Activated effector memory CD4-positive, alpha-beta T cell treated with Interleukin-2 at 50 U/mL for 16 hours (primary cell): ENCODE data around the gene SIX5.
"Not testable (repeated sequence)": the region's sequence is repeated elsewhere in the genome, so short reads cannot be mapped to it uniquely, and the experiment has no call there.

ENCODE experiments used
- DNase-seq: peaks from one replicate; pipeline ENCODE4 v3.0.0-alpha.2; 2020

SIX5 gene

DNA sequence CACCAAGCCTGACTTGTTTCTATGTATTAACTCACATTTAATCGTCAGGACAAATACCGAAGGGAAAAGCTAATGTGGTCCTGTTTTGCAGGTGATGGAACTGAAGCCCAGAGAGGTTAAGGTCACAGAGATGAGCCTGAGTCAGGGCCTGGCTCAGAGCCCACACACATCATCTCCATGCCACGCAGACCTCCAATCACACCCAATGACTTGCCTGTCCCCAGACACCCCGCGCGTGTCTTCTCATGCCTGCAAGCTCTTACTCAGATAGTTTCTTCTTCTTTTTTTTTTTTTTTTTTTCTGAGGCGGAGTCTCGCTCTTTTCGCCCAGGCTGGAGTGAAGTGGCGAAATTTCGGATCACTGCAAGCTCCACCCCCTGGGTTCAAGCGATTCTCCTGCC, 16.4 kb downstream of the SIX5 start:
- no peak for DNase-seq

DNA sequence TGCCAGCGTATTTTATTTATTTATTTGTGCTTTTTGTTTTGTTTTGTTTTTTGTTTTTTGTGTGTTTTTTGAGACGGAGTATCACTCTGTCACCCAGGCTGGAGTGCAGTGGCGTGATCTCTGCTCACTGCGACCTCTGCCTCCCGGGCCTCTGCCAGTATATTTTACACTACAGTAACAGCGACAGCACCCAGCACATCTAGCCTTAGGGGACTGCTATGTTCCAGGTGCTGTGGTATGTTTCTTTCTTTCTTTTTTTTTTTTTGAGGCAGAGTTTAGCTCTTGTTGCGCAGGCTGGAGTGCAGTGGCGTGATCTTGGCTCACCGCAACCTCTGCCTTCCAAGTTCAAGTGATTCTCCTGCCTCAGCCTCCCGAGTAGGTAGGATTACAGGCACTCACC, 17.6 kb downstream of the SIX5 start:
- DNase-seq = not testable (repeated sequence)

DNA sequence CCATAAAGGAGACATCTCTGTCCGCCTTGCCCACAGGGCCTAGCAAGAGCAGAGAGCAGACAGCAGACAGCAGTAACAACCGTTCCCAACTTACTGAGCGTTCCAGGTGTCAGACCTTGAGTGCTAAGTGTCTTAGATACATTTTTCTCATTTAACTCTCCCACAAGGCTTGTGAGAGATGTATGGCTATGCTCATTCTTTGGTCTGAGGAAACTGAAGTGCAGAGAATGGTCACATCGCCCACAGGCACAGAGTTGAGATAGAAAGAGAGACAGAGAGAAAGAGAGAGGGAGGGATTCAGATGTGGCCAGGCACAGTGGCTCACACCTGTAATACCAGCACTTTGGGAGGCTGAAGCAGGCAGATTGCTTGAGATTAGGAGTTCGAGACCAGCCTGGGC, 21.5 kb downstream of the SIX5 start:
- no peak for DNase-seq

DNA sequence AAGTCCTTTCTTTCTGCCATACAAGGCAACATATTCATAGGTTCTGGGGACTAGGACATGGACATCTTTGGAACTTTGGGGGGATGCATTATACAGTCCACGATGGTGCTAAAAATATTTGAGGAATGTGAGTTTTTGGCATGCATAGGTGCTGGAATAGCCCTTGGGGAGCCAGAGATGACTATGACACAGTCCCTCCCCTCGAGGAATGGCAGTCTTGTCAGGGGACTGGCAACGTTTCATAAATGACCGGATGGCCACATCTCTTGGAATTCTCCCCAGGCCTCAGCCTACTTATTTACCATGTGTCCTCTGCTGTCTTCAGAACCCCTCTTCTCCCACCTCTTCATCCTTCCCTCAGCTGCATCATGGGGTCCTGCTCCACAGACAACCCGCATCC, 22.2 kb downstream of the SIX5 start:
- no peak for DNase-seq

DNA sequence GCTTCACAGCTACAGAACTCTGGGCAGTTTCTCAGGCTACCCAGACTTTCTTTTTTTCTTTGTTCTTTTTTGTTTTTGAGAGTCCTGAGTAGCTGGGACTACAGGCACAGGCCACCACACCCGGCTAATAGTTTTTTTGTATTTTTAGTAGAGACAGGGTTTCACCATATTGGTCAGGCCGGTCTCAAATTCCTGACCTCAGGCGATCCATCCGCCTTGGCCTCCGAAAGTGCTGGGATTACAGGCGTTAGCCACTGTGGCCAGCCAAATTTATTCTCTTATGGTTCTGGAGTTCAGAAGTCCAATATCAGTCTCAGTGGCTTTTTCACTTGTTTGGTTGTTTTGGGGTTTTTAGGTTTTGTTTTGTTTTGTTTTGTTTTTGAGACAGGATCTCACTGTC, 23.4 kb downstream of the SIX5 start:
- no peak for DNase-seq

DNA sequence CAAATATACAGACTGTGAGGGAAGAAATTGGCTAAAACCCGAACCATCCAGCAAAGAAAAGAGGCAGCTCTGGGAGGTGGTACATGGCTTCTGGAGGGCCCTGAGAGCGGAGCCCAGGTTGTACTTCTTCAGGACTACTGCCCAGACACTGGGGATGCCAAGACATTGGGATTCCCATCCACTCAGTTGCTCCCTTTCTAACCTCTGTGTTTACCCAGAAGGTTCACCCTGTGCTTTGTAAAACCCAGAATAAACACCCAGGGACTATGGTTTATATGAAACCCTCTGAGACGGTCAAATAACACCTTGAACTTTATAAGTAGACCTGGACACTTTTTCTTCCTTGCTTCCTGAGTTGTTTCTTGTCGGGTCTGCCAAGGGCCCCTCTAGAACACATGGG, 26.1 kb downstream of the SIX5 start:
- no peak for DNase-seq

DNA sequence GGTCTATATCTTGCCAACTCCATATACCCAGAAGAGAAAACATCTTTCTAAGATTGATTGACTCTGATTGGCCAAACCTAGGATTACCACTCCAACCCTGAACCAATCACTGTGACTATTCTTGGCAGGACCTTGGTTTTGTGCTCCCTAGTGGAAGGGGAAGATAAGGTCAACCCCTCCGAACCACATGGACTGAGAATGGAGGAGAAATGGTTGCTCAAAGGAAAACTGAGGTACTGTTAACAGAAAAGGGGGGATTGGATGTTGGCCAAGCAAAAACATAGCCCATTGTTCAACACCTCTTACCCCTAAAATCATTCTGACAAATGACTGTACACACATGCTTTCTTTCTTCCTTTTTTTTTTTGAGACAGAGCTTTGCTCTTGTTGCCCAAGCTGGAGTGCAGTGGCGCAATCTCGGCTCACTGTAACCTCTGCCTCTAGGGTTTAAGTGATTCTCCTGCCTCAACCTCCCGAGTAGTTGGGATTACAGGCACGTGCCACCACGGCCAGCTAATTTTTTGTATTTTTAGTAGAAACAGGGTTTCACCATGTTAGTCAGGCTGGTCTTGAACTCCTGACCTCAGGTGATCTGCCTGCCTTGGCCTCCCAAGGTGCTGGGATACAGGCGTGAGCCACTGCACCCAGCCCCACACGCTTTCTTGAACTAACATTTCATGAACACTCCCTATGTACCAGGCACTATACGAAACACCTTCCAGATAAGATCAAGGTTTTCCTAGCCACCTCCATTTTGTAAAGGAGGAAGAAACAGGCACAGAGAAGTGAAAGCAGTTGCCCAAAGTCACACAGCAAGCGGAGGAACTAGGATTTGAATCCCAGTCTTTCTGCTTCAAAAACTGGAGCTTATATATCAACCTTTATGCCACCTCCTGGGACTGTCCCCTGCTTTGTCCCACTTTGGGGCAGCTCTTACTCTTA, 29.3 kb downstream of the SIX5 start:
- DNase-seq = no peak

DNA sequence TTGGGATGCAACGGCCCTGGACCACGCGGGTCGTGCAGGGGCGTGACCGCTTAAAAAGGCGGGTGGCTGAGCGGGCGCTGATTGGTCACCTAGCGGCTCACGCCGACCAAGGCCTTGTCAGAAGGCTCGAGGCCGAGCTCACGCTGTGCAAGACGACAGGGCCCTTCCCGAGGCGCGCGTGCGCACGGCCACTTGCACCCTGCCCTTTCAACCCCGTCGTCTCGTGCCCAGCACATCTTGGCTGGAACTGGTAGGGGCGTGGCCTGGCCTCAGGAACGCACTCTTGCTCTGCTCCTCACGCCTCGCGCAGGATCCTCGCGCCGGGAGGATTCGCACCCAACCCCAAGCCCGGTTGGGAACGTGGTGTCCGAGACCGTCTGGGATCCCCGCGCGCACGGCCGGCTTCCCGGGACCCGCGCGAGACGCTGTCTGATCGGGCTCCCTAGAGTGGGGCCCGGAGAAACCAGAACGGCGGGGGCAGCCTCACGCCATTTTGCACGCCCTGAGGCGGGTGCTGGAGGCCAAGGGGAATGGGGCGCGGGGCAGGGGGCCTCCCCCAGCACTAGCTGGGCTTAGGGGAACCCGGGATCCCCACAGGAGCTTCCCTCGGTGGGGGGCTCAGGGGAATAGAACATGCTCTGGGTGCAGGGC, 35.8 kb downstream of the SIX5 start, which contains the start of gene MEIOSIN:
Gene MEIOSIN, plus strand, starts transcription at position 280 of the 651 bp plus-strand sequence. CDS start 1,938 bp downstream, outside the sequence.
- DNase-seq = no peak

DNA sequence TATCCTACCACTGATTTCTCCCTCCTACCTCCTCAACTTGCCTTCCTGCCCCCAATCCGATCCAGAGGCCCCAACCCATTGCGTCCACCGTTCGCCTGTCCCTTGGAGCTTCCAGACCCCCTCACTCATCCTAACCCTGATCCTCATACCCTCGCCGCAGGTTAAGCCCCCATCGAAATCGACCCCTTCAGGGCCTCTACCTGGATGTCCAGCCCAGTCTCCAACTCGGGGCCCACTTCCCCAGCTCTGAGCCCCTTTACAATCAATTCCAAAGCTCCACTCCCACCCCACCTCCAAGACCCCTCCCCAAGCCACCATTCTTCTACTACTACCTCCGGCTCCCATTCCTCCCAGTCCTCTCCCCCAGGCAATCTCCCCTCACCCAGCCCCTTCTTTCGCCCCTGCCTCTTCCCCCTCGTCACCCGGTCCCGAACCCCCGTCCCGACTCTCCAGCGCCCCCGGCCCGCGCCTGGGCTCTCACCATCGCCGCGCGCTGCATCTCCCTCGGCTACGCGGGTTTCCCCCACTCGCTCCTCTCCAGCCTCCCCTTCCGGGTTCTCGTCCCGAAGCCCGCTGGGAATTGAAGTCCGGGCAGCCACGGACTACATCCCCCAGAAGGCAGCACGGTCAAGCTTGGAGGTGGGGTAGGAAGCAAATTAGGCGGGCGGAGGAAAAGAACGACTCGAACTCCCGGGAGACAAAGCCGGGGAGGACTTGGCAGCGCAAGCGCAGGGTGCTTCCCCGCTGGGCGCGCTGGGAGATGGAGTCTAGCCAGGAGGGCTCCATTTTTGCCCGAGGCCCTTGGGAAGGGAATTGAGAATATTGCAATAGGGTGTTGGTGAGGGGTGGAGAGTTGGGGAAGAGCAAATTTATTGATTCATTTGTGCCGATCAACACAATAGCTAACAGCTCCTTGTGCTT, 38.4 kb downstream of the SIX5 start, which contains the start of gene FBXO46:
Gene FBXO46, minus strand, starts transcription at position 529 of the 921 bp plus-strand sequence. CDS start 17,401 bp downstream, outside the sequence.
- DNase-seq = peak; percentile 88

DNA sequence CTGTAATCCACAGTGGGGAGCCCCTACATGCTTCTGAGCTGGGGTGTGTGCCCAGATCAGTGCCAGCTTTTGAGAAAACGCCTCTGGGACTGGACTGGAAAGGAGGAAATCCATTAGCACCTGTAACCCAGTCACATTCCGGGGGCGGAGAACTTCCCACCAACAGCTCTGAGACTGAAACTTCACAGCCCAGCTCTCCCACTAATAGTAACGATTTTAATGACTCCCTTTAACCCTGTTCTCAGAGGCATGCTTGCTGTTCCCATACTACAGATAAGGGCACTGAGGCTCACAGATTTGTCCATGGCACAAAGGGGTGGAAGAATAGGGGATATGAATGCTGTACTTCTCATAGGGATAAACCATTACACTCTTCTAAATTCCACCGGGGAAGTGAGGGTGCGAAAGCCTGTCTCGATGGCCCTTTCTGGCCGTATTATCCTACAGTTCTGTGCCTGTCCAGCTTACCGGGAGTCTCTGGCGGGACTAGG, 39.2 kb downstream of the SIX5 start:
- DNase-seq = no peak

DNA sequence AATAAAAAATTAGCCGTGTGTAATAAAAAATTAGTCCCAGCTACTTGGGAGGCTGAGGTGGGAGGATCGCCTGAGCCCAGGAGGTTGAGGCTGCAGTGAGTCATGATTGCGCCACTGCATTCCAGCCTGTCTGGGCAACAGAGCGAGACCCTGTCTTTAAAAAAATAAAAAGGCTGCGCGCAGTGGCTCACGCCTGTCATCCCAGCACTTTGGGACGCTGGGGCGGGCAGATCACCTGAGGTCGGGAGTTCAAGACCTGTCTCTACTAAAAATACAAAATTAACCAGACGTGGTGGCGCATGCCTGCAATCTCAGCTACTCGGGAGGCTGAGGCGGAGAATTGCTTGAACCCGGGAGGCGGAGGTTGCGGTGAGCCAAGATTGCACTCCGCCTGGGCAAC, 40.4 kb downstream of the SIX5 start:
- DNase-seq = not testable (repeated sequence)

DNA sequence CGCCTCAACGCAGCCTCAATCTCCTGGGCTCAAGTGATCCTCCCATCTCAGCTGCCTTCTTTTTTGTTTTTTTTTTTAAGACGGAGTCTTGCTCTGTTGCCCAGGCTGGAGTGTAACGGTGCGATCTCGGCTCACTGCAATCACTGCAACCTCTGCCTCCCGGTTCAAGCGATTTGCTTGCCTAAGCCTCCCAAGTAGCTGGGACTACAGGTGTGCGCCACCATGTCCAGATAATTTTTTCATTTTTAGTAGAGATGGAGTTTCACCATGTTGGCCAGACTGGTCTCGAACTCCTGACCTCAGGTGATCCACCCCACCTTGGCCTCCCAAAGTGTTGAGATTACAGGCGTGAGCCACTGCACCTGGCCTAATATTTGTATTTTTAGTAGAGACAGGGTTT, 49.0 kb downstream of the SIX5 start:
- DNase-seq = not testable (repeated sequence)

DNA sequence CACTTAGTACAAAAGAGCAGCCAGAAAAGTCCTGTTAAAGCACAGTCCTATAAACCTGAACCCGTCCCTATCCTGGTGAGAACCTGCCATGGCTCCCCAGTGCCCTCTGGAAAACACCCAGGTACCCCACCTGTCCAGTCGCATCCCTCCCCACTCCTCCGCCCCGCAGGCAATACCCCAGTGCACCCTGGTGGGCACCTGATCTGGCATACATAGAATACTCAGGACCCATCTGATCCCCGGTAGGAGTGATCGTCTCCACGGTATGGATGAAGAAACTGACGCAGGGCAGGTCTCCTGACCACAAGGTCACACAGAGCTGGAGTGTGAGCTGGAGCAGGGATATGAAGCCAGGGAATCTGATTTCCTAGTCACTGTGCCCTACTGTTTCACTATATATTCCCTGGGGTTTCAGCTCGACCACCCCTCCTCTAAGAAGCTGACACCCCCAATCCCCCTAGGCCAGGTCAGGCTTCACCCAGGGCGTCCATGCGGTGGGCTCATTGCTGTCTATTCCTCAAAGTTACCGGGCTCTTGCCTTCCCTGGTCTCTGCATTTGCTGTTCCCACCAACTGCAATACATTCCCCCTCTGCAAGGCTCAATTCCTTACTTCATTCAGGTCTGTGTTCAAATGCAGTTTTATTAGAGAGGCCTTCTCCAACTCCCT, 50.9 kb downstream of the SIX5 start:
- no peak for DNase-seq

DNA sequence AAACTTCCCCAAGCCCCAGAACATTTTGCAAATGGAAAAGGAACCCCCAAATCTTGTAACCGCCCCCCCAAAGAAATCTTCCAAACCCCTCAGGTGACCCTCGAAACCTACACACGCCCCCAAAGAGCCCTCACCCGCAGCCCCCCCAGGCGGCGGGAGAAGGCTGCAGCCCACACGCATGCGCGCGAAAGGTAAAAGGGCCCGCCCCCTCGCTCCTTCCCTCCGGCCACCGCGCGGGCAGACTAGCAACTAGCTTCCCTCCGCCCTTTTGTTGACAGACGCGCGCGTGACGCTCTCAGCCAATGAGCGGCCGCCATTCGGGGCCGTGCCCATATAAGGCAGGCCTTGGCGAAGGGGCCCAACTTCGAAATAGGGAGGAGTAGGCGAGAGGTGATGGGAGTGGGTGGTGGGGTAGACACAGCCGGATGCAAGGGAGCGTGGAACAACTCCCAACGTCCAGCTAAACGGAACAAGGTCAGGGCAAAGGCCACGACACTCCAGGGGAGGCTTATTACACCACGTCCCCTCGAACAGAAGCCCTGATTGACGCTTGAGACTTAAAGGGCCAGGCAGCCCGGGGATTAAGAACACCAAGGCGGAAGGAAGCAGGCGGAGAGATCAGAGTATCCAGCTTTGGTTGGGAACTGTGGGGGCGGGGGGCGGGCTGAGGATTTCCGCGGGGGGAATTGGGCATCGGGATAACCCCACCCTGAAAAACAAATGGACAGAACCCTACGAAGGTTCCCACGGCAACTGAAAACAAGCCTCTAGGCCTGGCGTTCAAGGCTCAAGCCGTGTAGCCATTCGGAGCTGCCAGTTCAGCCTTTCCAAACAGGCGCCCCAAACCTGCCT, 51.7 kb downstream of the SIX5 start:
- peak; percentile 96 for DNase-seq

DNA sequence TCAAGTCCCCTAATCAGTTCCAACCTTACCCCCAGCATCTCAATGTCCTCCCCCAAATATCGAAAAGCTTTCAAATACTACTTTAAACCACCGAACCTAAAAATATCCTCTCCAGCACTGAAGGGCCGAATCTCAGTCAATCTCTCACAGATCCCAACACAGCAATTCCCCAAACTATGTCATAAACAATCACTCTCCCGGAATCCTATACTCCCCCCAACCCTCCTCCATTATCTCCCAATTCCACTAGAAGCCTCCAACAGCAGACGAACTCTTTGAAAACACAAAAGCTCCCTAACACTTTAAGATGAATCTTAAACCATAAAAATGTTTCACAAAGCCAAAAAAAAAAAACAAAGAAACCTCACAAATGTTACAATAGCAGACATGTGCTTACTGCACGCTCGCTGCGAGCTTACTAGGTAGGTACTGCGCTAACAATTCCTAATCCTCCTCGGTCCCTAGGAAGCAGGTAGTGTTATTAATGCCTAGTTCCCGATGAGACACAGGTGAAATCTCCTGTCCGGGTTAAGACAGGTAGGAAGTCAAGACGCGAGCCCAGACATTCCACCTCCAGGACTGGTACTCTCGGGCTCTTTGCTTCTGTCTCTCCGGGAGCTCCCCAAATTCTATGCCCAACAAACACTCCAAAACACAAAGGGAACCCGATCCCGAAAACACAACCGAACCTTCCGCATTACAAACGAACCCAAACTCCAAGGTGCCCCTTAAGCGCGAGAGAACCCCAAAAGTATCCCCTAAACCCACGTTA, 52.5 kb downstream of the SIX5 start:
- DNase-seq = peak; percentile 11

DNA sequence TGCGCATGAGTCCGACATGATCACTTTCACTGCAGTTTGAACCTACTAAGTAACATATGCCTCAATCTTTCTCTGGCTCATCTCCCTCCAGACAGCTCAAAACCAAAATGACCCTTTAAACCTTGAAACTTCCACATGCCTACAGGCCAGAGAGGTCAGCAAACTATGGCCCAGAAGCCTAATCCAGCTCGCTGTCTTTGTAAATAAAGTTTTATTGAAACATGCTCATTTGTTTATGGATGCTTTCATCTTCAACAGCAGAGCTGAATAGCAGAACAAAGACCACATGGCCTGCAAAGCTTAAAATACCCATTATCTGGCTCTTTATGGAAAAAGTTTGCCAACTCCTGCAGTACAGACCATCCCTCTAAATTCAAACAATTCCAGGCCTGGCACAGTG, 53.9 kb downstream of the SIX5 start:
- no peak for DNase-seq
